ENCODE data around the gene FBN1. TPM values are rescaled to one million over a fixed set of nuclear protein-coding genes. Genes with fewer than 3 reads are reported as not detected.

The FBN1 gene
- total RNA-seq, 1 donor from 2014 or later, result 78.8 TPM

DNA sequence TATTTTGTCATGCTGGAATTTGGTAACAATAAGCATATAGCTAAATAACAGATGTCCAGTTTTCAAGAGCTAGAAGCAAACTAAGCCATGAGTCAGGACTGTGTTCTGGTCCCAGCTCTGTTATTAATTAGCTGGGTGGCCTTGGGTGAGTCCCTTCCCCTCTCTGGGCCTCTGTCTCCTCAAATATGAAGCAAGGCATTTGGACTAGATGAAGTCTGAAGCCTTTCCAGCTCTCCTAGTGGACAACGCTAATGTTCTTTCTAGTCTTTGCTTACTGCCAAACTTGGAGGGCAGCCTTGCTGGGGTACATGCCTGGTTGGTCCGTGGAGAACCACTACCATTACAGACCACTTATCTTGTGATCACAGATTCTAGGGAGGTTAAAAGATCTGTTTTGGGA is 186.6 kb downstream of the FBN1 start:
- H3K4me2 ChIP-seq, result no peak overlapping the region
- H3K36me3 ChIP-seq, result peaks cover 11% of the 10 kb centered on the region
- H3K9me3 Mint-ChIP-seq, result no peaks in the 10 kb centered on the region

DNA sequence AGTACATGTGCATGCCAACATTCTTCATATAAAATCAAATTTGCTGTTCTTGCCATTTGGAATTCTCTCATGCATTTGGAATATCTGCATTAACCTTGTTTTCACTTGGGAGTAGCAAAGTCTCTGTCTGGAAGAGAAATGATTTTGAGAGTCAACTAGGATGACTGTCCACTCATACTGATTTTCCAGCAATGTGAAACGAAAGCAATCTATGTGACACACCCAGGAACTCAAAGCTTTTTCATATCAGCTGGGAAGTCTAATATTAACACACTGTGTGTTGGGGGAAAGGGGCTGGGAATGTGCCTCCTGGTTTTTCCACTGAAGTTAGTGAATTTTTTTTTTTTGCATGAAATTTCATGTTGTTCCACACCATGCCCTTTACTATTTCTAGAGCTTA is 189.4 kb downstream of the FBN1 start:
- H2AFZ ChIP-seq (replicated peaks), result no peak overlapping the region
- TF ChIP-seq, protein P1, sequence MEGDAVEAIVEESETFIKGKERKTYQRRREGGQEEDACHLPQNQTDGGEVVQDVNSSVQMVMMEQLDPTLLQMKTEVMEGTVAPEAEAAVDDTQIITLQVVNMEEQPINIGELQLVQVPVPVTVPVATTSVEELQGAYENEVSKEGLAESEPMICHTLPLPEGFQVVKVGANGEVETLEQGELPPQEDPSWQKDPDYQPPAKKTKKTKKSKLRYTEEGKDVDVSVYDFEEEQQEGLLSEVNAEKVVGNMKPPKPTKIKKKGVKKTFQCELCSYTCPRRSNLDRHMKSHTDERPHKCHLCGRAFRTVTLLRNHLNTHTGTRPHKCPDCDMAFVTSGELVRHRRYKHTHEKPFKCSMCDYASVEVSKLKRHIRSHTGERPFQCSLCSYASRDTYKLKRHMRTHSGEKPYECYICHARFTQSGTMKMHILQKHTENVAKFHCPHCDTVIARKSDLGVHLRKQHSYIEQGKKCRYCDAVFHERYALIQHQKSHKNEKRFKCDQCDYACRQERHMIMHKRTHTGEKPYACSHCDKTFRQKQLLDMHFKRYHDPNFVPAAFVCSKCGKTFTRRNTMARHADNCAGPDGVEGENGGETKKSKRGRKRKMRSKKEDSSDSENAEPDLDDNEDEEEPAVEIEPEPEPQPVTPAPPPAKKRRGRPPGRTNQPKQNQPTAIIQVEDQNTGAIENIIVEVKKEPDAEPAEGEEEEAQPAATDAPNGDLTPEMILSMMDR (IDR thresholded peaks at IDR 0.05), result no peak
- TF ChIP-seq EZH2 (IDR thresholded peaks at IDR 0.05) (no peak), EZH2phosphoT487 (IDR thresholded peaks at IDR 0.05) (no peak)
- no peak for DNase-seq (ENCODE audit: low spot score)
- no peaks in the 10 kb centered on the region for H3K27me3 ChIP-seq
- no peak overlapping the region for H3K4me3 ChIP-seq
- H3K9me3 ChIP-seq (ENCODE audit: low read depth), result no peaks in the 10 kb centered on the region
- H3F3A ChIP-seq (ENCODE audit: low read depth), result no peaks in the 10 kb centered on the region
- H3K9me3 Mint-ChIP-seq, result no peaks in the 10 kb centered on the region
- no peaks in the 10 kb centered on the region for H4K20me1 ChIP-seq (ENCODE audit: low read depth)
- no peaks in the 10 kb centered on the region for H3K4me1 ChIP-seq
- H3K36me3 ChIP-seq, result peaks cover 11% of the 10 kb centered on the region
- no peaks in the 10 kb centered on the region for H3K79me2 ChIP-seq (ENCODE audit: low read depth)
- no peak overlapping the region for H3K27ac Mint-ChIP-seq
- no peak overlapping the region for H3K27ac ChIP-seq
- no peak overlapping the region for H3K4me3 Mint-ChIP-seq
- no peaks in the 10 kb centered on the region for H3K27me3 Mint-ChIP-seq (ENCODE audit: insufficient read depth, low read depth)
- H3K9ac ChIP-seq, result no peak overlapping the region
- peaks cover 25% of the 10 kb centered on the region for H3K36me3 Mint-ChIP-seq
- no peak overlapping the region for H3K4me2 ChIP-seq
- H3K4me1 Mint-ChIP-seq, result no peaks in the 10 kb centered on the region

More for the DNA sequence above, 186.6 kb downstream of the FBN1 start:
- Histone ChIP-seq H3K9ac (no peak overlapping the region), H3K79me2 (ENCODE audit: low read depth) (no peaks in the 10 kb centered on the region), H2AFZ (replicated peaks) (no peak overlapping the region), H3K27me3 (no peaks in the 10 kb centered on the region), H3K4me3 (no peak overlapping the region), H3K4me1 (no peaks in the 10 kb centered on the region), H4K20me1 (ENCODE audit: low read depth) (no peaks in the 10 kb centered on the region), H3K27ac (no peak overlapping the region), H3K9me3 (ENCODE audit: low read depth) (no peaks in the 10 kb centered on the region), H3F3A (ENCODE audit: low read depth) (no peaks in the 10 kb centered on the region)
- no peak for DNase-seq (ENCODE audit: low spot score)
- Mint-ChIP-seq H3K27me3 (ENCODE audit: insufficient read depth, low read depth) (no peaks in the 10 kb centered on the region), H3K4me1 (no peaks in the 10 kb centered on the region), H3K27ac (no peak overlapping the region), H3K36me3 (peaks cover 23% of the 10 kb centered on the region), H3K4me3 (no peak overlapping the region)
- TF ChIP-seq EZH2 (IDR thresholded peaks at IDR 0.05), result no peak
- TF ChIP-seq, protein P1 (IDR thresholded peaks at IDR 0.05), result no peak
- no peak for TF ChIP-seq EZH2phosphoT487 (IDR thresholded peaks at IDR 0.05)

DNA sequence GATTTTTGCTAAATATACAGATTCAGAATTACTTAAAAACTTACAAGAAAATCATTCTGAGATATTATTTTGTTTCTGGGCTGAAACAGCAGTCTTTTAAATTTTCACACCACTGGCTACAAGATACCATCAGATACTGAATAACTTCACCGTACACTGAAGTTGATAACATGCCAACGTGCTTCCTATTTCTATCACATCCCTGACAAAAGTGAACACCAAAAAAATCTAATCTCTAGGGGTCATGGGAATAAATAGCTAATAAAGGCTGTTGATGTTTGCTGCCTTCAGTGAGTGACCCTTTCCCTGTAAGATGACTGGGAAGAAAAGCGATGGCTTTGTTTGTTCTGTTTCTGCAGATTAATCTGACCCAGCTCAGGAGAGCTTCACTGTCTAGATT is 193.8 kb downstream of the FBN1 start:
- H3K27ac ChIP-seq, result no peak overlapping the region
- Mint-ChIP-seq H3K27me3 (ENCODE audit: insufficient read depth, low read depth) (no peaks in the 10 kb centered on the region), H3K9me3 (no peaks in the 10 kb centered on the region), H3K27ac (no peak overlapping the region), H3K4me1 (no peaks in the 10 kb centered on the region), H3K4me3 (no peak overlapping the region), H3K36me3 (peaks cover 20% of the 10 kb centered on the region)
- TF ChIP-seq, protein P1 (IDR thresholded peaks at IDR 0.05), result no peak
- TF ChIP-seq EZH2phosphoT487 (IDR thresholded peaks at IDR 0.05) (no peak), EZH2 (IDR thresholded peaks at IDR 0.05) (no peak)
- H2AFZ ChIP-seq (replicated peaks), result no peak overlapping the region
- no peak overlapping the region for H3K4me3 ChIP-seq
- H3K4me2 ChIP-seq, result no peak overlapping the region
- H3K36me3 ChIP-seq, result peaks cover 5% of the 10 kb centered on the region
- H3F3A ChIP-seq (ENCODE audit: low read depth), result no peaks in the 10 kb centered on the region
- no peak for DNase-seq (ENCODE audit: low spot score)
- H3K79me2 ChIP-seq (ENCODE audit: low read depth), result no peaks in the 10 kb centered on the region
- no peaks in the 10 kb centered on the region for H3K9me3 ChIP-seq (ENCODE audit: low read depth)
- H4K20me1 ChIP-seq (ENCODE audit: low read depth), result no peaks in the 10 kb centered on the region
- H3K27me3 ChIP-seq, result no peaks in the 10 kb centered on the region
- no peak overlapping the region for H3K9ac ChIP-seq
- no peaks in the 10 kb centered on the region for H3K4me1 ChIP-seq

Measured in neural progenitor cell (in vitro differentiated cells).